SKM-1 (cell line): ENCODE results near the gene ZNF554.

Experiments used
- DNase-seq: peaks from one replicate; lab custom pipeline; 2025; ENCODE audit not compliant: unreplicated experiment; lab: John Stamatoyannopoulos, UW

ZNF554 gene

DNA sequence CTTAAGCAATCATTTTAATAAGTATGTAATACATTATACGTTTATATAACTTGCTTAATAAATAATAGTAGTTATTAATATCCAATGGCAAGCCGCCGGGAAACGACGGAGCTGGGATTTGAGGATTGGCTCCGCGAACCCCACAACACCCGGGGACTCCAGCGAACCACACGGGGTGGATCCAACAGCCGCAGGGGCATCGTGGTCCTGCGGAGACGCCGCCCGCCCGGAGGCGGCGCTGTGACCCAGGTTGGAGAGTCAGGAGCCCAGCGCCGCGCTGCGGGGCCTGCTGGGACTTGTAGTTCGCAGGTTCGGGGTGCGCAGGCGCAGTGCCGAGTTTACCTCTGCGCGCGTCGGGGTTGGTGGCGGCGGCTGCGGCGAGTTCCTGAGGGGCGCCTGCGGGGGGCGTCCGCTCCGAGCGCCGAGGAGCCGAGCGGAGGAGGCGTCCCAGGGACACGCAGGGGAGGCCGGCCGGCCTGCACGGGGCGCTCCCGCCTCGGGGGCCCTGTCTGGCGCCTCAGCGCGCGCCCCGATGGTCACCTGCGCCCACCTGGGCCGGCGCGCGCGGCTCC, at the start of gene ZNF554:
Gene ZNF554, plus strand, starts transcription at position 329 of the 572 bp plus-strand sequence. Its CDS starts 204 bp downstream, at position 533.
- DNase-seq = peak; percentile 76

DNA sequence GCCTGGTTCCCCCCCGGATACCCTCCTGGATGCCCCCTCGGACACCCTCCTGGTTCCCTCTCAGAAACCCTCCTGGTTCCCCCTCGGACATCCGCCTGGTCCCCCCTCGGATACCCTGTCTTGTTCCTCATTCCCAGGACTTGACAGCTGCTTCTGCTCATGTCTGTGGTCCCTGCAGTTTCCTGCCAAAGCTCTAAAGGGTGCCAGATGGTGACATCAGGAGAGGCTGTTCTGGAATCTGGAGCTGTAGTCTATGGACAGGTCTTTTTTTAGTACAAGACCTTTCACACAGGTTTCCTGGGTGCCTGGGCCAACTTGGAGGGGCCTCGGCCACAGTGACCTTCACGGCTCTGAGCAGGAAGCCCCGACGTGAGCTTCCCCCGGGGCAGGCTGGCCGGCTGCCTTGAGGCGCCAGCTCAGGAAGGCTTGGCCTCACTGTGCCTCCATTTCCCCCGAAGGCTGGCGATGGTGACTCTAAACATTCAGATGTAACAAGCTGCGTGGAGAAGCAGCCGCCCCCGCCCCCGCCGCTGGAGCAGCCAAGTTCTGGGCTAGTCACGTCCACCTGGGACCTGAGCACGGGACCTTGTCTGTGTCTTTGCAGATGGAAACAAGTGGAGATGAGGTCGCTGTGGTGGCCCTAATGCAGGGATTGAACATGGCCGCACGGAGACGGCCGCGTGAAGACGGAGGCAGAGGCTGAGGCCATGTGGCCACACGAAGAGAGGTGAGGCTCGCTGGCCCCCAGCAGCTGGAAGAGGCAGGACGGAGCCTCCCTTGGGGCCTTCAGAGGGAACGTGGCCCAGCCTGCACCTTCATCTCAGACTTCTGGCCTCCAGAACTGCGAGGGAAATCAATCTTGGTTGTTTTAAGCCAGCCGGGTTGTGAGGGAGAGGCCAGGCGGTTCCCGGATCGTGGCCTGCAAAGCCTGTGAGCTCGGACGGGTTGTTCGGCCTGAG, 49.3 kb upstream of the ZNF554 start:
- DNase-seq = no peak

DNA sequence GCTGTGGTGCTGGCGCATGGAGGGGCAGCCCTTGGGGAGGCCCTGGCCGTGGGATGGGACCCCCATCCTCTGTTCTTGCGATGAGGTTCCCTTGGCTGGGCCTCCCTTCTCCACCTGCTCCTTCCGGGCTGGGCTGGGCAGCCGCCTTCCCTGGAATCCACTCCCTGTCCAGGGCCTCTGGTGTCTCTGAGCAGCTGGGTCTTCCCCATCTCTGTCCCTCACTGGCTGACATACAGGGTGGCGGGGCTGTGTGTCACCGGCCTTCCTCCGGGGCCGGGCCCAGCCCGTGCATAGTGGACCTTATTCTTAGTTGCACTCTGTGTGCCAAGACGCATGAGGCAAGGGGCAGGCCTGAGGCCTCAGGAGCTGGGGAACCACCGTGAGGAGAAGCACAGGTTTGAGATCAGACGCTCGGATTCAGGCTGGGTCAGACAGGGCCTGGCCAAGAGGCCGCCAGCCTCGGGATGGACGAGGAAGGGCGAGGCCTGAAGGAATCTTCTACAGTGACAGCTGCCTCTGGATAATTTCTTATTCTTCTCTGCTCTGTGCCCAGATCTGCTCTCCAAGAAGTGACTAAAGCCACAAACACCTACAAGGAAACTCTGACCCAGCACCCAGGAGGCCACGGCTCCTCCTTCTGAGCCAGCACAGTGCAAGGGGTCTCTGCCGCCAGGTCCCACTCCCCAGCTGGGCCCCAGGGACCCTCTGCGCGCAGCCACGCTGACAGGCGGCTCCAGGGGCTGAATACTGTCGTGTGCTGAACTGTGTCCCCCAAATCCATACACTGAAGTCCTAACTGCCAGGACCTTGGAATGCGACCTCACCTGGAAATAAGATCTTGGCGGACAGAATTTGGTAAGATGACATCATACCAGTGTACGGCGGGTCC, 47.6 kb upstream of the ZNF554 start:
- DNase-seq = no peak

DNA sequence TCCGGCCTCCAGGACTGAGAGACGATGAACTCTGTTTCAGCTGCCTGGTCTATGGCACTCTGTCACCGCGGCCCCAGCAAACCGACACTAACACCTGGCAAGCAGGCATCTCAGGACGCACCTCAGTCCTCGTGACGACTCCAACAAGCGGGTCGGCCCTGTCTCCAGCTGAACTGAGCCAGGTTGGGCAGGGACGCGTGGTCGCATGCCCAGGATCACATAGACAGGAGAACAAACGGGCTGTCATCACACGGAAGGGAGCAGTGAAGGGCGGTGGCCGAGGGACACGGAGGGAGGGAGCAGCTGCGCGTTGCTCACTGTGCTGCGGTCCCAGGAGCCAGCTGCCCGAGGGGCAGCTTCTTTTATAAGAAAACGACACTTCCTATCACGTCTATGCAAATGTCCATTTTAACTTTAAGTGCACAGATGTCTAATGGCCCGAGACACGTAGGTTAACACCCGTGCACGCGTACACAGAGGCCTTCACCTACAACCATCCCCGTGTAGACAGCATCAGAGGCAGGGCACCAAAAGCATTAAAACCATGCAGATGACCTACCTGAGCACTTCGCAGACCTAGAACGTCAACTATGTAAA, 45.5 kb upstream of the ZNF554 start:
- no peak for DNase-seq

DNA sequence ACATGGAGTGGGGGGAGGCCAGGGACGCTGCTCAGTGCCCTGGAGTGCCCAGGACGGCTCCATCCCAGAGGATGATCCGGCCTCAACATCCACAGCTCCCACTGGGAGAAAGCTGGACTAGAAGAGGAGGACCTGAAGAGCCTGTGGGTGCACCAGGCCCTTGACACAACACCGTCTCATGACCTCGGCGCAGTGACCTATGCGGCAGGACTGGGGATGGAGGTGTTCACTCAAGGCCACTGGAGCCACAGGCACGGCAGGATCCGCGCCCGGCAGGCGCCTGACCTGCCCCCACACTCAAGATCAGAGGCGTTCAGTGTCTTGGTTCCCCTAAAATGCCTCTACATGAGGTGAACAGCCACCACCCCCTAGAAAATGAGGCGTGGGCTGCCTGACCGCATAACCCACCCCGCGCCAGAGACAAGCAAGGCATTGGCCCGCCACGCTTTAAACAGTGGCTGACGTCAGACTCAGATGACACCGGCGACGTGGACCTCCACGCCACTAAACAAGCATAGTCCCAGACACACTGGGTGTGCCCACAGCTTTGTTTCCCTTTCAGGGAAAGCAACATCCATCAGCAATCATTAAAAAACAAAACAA, 44.6 kb upstream of the ZNF554 start:
- no peak for DNase-seq

DNA sequence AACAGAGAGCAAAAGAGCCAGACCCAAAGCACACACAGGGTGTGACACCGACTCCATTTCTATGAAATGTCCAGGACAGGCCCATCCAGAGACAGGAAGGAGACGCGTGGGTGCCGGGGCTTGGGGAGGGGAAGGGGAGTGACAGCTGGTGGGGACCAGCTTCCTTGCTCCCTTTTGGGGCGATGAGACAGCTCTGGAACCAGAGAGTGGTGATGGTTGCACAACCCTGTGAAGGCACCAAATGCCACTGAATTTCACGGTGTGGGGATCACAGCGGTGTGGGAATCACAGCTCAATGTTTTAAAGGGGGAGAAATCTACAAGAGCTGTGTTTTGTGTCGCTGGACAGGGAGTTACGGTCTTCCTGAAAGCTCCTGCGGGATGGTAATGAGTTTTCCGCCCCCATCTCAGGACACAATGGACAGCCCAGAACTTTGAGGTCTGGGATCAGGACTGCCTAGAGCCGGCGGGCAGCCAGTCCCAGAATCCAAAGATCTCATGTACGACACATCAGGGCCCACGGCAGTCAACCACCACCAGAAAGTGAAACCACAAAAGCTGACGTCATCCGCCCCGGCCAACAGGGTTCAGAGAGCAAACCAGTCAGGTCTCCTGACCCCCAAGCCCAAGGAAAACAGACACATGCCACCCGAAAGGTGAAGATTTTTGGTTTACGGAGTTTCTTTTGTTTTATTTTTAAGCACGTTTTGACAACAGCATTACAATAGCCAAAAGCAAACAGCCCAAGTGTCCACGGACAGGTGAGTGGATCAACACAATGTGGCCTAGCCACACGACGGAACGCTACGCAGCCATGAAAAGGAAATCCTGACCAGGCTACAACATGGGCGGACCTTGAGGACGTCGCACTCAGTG, 43.9 kb upstream of the ZNF554 start:
- no peak for DNase-seq

DNA sequence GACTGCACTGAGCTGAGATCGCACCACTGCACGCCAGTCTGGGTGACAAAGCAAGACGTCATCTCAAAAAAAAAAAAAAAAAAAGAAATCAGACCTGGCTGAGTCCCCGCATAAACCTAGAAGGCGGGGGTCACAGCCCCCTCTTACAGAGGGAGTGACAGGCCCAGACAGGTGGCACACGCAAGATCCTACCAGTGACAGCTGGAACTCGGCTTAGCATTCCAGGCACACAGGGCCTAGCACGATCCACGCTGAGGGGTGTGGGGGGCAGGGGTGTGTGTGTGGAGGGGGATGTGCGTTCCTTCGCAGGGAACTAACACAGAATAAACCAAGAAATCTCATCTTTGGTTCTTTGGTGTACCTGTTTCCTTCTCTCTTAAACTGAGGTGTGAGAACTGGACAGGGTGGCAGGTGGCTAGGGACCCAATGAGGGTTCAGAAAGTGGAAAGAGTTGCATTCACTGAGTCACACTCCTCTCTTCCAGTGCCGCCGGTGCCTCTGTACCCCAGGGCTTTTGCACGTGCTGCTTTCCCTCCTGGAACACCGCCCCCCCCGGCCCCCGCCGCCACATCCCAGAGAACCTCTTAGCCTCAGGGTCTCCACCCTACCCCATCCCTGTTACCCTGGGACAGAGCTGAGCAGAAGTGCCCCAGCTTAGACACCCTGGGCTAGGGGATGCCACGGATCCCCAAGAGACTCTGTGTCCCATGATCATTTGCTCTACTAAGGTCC, 41.5 kb upstream of the ZNF554 start:
- DNase-seq = no peak

DNA sequence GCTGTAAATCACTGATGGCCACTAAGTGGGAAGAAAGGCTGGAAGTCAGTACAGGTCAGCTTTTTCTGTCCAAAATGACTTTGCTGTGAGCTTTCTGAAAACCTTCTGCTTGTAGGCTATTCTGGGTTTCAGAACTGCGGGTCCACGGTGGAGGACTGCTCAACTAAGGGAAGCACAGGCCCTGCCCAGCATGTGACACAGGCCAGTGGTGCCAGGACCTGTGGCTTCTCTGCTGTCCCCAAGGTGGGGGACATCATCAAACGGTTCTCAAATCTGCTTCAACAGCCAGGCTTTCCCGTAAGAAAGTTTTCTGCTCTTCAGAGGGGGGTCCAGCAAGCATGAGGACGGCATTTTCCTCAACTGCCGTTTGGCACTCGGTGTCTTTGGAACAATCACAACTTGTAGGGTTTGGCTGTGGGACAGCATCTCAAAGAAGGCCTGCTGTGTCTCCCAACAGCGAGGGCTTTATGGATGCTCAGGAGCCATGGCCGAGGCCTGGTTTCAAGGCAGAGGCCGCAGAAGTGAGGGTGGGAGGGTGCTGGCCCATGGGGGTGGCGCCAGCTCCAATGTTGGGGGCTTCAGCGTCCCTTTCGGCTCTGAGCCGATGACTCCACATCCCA, 40.4 kb upstream of the ZNF554 start:
- DNase-seq = no peak

DNA sequence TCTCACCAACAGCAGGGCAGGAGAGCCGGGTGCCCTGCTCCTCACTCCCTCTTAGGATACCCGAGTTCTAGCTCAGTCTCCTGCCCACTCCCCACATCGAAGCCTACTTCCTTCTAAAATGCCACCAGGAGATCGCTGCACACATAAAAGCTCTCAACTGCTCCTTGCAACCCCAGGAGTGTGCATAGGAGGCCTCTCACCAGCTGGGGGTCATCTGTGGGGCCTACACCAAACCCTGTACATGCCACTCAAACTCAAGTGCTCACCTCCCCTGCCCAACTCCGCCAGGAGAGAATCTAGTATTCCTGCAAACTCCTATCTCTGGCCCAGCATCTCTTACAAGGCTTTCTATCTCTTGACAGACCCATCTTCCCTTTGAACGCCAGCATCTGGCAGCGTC, 39.4 kb upstream of the ZNF554 start:
- no peak for DNase-seq

DNA sequence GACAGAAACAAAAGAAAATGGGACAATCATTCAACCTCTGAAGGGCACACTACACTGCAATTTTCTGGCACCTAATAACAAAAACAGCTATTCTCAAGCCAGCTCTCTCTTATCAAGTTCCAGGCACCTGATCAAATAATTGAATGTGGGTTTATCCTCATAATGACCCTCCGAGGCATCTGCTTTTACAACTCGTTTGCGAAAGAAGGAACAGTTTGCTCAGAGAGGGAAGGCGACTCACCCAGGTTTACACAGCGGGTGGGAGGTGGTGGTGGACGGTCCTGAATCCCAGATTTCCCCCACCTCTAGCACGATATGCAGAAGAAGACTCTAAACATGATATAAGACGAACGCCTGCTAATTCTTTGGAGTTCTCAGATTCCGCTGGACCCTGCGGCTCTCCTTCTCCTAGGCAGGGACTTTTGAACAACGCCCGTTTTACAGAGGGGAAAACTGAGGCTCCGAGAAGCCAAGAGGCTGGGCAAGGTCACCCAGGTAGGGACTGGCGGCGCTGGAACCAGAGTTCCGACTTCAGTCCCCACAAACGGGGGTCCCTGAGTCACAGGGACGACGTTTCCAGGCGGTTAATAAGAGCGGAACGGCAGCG, 37.2 kb upstream of the ZNF554 start:
- no peak for DNase-seq

DNA sequence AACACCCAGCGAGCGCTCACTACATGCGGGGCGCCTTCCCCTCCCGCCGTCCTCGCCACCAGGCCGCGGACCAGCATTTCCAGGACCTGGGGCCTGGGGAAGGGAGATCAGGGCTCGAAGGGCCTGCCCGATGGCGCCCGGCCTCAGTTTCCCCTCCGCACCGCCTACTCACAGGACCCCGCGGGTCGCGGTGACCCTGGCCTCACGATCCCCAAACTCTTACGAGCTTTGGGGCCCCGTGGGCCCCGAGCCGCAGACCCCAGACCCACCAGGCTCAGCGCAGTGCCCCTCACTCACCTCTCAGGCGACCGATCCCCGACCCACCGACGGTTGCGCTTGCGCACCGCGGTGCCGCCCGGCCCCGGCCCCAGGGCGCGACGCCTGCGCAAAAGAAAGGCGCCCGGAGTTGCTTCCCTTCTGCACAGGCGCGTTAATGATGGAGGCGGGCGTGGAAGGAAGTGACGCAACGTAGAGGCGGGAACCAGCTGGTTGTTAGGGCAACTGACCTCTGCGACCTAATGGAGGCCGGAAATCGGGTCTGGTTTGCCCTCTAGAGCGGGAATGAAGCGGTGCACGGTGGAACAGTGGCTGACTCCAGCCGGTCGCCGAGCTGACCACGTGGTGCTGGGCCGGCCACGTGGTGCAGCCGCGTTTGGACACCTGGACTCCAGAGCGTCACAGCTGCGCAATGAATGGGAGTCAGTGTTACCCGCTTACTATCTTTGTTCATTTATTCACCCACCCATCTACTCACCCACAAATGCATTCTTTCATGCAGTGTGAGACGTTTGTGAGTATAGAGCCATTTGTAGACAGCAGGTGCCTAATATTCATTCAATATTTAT, 36.5 kb upstream of the ZNF554 start, which contains the start of gene SGTA:
Gene SGTA, minus strand, starts transcription at position 338 of the 845 bp plus-strand sequence. CDS start 14,205 bp downstream, outside the sequence.
- peak; percentile 99 for DNase-seq

DNA sequence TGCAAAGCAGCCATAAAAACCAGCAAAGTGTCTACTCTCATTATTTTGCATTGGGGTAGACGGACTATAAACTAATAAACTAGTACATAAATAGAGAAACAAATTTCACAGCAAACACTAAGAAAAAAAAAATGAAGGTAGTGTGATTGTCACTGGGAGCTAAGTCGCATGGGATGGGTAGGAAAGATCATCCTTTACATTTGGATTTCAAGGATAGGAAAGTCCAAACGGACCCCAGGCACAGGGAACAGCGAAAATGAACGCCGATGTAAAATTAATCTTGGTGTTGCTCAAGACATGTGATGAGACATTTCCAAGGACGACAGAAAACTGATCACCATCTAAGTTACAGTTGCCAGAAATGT, 35.9 kb upstream of the ZNF554 start:
- DNase-seq = no peak

DNA sequence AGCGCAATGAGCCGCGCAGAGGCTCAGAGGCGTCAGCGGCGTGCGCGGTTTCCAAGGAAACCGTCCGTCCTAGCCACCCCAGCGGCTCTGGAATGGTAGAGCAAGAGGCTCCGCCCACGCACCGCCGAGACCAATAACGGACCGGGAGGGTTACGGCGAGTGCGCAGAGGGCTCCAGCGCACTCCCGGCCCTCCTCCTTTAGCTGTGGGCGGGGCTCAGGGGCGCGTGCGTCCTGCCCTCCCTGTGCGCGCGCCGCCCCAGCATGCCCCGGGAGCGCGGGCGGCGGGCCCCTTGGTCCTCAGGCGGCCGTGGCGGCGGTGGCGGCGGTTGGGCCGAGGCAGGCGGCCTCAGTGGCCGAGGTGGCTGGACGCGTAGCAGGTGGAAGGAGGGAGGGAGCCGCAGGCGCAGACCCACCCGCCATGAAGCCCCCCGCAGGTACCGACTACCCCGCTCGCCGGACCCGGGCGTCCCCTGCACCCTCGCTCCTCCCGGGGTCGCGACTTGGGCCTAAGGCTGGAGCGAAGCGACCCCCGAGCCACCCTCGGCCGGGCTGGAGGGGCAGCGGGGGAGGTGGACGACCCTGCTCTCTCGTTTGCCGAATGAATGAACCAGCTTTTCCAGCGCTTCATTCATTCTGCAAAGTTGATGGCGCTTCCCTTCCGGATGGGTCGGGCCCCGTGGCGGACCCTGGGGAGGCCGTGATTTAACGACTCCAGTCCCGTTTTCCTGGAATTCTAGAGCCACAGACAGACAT, 34.2 kb upstream of the ZNF554 start, which contains the start of gene THOP1:
Gene THOP1, plus strand, starts transcription at position 260 of the 754 bp plus-strand sequence. Its CDS starts 160 bp downstream, at position 420.
- peak; percentile 96 for DNase-seq

DNA sequence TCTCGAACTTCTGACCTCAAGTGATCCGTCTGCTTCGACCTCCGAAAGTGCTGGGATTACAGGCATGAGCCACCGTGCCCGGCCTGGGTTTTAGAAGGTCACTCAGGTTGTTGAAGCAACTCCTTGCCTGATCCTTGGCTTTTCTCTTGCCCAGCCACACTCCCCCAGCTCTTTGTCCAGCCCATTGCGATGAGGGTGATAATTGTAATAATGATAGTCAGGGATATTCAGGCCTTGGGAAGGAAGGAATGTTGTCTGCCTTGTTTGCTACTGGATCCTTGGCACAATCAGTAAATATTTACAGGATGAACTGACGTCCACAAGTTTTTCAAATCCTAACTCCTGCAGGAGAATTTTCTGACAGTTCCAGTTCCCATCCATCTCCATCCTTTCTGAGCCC, 32.6 kb upstream of the ZNF554 start:
- no peak for DNase-seq

DNA sequence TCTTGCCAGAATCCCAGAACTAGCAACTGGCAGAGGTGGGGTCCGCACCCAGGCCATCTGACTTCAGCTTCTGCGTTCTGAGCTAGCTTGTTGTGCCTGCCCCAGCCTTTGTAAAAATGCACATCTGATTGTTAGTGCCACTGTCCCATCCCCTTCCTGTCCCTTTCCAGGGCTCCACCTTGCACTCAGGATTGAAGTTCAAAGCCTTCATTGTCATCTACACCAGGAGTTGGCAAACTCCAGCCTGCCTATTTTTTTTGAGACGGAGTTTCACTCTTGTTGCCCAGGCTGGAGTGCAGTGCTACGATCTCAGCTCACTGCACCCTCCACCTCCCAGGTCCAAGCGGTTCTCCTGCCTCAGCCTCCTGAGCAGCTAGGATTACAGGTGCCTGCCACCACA, 31.4 kb upstream of the ZNF554 start:
- no peak for DNase-seq

DNA sequence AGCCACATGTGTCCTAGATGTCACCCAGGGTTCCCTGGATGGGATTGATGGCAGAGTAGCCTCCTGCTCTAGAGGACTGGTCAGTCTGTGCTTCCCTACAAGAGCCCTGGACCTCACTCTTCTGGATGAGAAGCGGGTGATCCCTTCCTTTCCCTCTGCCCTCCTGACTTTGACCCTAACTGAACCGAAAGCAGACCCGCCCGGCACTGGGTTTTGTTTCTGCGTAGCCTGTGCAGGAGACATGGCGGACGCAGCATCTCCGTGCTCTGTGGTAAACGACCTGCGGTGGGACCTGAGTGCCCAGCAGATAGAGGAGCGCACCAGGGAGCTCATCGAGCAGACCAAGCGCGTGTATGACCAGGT, 29.5 kb upstream of the ZNF554 start:
- DNase-seq = no peak
